GM18507 (cell line): ENCODE results near the gene PIP5KL1.

ENCODE experiments used
- DNase-seq: peaks from one replicate; pipeline ENCODE4 v3.0.0; 2011; ENCODE audit warnings: low read depth; ENCODE audit not compliant: insufficient read length; ENCODE audit errors: extremely low spot score
- FAIRE-seq: peaks from 2 replicates; lab custom pipeline; 2011; peaks lifted over from hg19 to GRCh38; lab: Jason Lieb, UNC

PIP5KL1 gene

DNA sequence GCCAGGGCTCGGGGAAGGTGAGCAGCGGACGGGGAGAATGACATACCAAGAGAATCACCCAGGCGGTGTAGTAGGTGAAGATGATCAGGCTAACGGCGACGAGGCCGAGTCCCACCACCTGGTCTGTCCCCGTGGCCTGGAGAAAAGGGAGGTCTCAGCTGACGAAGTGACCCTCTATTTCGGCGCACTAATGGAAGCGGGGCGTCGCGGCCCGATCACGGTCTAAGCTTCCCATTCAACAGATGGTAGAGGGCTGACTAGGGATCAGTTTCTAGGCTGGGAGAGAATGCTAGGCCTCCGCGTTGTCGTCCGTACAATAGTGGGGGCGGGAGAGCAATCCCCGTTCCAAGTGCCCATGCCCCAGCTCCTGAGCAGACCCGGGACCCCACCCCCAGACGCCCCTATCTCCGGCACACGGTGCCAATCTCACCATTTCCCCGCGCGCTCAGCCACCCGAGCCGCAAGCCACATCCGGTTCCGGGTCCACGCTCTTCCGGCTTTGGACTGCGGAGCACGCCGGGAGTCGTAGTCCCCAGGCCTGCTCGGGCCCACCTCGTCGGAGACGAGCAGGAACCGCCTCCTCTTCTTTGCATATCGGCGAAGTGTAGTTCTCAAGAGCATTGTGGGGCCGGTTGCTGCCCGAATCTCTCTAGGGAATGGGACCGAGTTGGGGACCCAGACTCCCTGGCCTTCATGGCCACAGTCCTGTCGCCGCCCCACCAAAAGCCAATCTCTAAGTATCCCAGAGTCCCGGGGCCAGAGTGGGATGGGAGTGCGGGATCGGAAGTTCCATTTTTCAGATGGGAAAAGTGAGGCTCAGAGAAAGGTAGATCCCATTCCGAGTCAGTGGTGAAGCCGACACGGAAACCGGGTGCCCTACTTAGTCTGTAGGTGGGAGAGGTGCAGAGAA, 7.1 kb upstream of the PIP5KL1 start, which contains the start of gene DPM2:
Gene DPM2, minus strand, starts transcription at position 467 of the 910 bp plus-strand sequence. Its CDS starts 34 bp downstream, at position 433.
- DNase-seq (peak; percentile 89), FAIRE-seq (peak; percentile 95)

DNA sequence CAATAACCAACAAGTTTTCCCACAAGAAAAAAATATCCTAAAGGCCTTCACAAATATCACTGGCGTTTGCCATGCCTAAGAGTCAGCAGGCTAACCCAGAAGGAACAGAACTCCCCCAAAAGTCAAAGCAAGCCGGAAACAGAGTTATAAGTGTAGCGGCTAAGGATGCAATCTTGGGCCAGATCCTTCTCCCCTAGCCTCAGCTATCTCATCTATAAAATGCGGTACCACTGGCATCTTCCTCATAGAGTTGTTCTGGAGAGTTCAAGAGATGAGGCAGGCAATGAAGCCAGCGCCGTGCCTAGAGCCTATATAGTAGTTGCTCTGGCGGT, 6.4 kb upstream of the PIP5KL1 start:
- FAIRE-seq (no peak), DNase-seq (no peak)

DNA sequence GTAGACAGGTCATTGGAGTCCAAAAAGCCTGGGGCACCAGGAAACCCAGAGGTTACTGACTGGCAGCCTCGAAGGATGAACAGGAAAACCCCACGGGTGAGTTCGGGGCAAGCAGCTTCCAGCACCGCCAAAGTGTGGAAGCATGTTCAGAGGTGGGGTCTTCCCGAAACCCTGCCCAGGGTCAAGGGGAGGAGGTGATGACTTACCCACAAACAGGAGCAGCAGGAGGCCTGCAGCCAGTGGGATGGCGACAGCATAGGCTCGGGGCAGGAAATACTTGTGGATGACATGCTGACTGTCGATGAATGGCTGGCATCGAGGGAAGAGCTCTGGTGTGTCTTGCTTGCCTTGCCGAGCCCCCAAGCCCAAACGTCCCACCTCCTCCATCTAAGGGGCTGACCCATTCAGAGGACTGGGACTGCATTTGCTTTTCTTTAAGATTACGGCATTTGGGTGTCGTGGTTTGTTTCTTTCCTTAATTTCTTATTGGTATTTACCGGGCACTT, 5.8 kb upstream of the PIP5KL1 start:
- DNase-seq (no peak), FAIRE-seq (no peak)

DNA sequence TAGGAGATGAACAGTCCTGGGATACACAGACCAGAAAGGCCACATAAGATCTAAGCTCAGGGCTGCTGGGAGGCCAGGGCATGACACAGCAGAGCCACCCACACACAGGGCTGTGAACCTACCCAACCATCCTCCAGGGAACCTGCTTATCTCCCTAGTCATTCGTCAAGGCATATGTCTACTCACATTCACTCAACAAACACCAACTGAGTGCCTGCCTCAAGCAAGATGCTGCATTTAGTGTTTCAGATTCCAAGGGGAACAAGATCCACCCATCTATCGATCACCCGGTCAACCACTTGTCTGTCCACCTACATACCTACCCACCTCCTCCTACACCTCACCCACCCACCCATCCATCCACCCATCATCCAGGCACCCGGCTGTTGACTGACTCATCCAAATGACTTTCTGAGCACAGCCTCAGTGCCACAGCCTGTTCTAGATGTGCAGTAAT, 5.2 kb upstream of the PIP5KL1 start:
- DNase-seq (no peak), FAIRE-seq (no peak)

DNA sequence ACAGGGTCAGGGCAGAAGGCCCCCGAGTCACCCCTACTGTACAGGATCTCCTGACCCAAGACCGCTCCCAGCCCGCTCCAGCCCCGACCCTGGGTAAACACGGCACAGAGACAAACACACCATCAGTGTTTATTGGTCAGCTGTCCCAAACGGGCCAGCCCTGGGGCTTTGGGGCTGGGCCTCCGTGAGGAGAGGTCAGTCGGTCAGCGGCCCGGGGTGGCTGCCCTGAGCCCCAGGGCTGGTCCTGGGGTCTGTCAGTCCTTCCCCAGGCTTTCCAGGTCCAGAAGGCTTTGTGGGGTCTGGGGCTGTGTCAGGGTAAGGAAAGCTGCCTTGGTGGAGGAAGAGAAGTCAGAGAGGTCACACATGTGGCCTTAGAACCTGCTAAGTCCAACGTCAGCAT, 4.4 kb upstream of the PIP5KL1 start:
- FAIRE-seq (no peak), DNase-seq (no peak)

DNA sequence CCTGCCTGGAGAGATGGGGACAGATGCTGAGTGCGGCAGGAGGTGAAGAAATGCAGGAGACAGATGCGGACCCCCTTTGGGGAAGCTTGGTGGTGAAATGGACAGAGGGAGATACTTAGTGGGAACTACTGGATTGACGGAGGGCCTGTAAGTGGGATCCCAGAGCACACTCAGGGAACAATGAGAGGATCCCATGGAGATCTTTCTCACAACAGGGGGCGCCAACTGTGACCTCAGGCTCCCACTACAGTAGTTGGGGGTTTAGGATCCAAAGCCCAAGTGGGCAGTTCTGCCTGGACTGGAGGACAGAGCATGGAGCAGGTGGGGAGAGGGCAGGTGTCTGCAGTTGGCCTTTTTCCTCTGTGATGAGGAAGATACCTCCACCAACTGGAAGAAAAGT, 3.7 kb upstream of the PIP5KL1 start:
- DNase-seq (no peak), FAIRE-seq (no peak)

DNA sequence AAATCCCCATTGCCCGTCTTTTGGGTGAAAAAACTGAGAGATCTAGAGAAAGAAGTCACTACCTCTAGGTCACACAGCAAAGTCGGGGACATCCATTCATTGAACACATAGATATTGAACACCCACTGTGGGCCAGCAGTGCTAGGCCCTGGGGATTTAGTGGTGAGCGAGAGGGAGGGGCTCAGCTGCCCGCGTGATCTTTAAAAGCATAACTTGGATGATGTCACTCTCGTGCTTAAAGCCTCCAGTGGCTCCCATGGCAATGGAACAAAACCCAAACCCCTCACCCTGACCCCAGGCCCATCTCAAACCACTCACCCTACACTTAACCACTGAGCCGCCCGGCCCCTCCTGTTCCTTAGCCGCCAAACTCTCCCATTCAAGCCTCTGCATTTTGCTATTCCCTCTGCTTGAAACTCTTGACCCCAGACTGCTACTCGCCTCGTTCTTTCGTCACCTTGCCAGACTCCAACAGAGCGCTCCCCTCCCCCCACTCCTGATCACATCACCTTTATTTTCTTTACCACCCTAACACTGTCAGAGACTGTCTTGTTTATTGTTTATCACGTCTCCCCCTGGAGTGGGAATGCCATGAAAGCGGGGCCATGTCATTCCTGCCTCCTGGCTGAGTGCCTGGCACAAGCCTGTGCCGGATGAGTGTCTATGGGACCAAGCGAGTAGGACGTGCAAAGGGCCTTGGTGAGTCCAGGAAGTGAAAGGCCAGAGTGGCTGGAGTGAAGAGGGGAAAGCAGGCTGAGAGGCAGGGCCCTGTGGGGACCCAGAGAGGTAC, 710 bp upstream of the PIP5KL1 start:
- FAIRE-seq: no peak
- no peak for DNase-seq

DNA sequence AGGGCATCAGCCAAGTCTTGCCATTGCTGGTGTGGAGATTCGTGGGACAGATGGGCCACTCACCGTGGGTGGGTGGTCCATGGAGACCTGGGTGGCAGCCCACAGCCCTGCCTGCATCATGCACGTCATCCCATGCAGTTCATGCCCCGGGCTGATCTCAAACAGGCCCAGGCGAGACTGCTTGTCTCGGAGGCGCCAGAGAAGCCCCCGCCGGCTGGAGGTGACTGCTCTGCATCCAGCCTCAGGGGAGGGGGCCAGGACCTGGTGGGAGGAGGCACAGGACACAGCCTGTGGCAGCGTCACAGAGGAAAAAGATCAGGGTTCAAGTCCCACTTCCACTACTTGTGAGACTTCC, 975 bp downstream of the PIP5KL1 start:
- FAIRE-seq: no peak
- DNase-seq: no peak

DNA sequence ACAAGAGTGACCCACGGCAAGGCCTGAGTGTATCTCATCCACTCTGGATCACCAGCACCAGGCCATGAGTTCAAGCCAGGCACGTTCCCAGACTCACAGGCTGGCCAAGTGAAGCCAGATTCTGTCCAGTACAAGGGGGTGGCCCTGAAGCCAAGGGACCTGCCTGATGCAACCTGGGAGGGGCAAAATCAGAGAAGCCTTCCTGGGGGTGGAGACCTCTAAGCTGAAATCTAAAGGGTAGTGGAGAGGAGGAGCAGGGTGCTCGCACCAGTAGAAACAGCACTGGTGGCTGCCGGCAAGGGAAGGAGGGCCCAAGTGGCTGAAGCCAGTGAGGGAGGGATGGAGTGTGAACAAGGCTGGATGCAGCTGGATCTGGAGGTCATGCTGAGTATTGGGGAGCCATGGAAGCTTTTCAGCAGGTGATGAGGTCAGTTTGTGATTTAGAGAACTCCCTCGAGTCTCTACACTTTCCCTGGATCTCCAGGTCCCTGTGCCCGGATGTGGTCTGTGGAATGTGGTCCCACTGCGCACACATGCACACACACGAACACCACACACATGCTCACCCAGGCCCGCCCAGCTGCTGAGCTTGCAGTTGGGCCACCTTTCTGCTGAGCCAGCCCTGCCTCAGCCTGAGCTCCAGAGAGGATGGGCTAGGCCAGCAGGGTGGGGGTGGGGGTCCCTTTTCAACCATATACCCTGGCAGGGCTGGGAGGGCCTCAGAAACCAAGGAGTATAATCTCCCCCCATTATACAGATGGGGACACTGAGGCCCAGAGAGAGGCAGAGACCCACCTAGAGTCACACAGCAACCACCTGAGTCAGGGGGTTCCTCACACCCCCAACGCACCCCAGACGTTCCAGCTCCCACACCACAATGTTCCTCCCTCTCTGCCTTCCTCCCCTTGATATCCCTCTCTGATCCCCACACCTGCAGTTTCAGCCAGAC, 1.6 kb downstream of the PIP5KL1 start:
- DNase-seq (no peak), FAIRE-seq (no peak)

DNA sequence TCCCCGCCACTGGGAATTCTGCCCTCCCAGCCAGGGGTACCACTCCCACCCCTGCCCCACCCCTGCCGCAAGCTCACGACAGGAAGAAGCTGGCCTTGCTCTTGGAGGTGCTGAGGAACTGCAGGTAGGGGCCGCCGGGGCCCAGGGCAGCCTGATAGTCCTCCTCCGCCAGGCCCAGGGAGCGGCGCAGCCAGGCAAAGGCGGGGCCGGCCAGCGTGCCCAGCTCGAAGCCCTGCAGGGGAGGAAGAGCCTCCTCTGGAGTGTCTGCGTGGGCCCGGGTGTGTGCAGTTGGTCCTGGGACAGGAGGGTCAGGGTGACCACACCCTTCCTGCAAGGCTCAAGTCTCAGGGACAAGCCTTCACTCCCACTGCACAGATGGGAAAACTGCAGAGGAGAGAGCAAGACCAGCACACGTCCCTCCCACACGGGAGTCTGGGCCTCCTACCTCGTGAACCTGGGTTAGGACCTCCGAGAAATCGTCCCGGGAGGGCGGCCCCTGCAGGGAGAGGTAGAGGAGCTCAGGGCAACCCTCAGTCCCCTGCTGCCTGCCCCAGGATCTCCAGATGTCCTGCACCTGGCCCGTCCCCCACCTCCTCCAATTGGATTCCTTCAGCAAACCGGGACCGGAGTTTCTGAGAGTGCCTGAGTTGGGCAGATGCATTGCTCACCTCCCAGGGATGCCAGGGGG, 2.4 kb downstream of the PIP5KL1 start:
- no peak for DNase-seq
- FAIRE-seq: no peak

DNA sequence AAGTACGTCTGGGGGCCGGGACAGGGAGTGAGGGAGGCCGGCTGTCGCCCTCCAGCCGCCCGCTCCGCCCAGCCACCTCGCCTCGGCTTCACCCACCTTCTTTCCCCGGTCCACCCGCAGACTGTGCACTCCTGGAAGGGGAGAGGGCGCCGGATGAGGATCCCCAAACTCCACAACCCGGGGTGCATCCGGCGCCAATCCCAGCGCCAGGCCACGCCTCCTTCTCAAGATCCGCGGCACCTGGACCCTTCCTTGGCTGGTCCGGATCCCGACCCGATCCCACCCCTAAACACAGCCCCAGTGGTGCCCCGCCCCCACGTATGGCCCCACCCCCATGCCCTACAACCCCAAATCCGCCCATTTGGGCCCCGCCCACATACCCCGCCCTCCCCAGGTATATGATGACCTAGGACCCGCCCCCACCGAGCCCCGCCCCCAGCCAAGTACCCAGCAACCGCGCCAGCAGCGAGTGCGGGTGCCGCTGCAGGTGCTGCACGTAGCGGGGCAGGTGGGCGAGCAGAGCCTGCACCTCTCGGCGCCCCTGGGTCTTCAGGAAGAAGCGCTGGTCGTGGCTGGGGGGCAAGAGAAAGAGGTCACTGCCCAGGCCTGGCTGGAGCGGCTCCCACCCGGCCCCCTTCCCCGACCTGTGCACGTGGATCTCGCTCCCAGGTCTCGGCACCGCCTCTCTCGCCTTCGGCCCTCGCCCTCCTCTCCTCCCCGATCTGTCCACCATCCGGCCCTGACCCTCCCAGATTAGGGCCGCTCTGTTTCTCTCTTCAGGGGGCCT, 3.2 kb downstream of the PIP5KL1 start:
- no peak for FAIRE-seq
- DNase-seq: no peak

DNA sequence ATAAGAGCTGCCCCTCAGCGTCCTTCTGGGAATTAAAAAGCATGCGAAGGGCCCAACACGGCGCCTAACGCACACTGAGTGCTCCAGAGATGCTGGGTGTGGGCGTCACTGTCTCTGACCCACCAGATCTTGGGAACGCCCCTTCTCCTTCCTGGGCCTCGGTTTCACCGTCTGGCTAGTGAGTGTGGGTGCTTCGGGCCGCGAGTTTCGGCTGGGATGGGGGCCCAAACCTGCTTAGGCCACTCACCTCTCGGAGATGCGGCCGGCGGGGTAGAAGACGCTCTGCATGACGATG, 3.7 kb downstream of the PIP5KL1 start:
- FAIRE-seq (no peak), DNase-seq (no peak)

DNA sequence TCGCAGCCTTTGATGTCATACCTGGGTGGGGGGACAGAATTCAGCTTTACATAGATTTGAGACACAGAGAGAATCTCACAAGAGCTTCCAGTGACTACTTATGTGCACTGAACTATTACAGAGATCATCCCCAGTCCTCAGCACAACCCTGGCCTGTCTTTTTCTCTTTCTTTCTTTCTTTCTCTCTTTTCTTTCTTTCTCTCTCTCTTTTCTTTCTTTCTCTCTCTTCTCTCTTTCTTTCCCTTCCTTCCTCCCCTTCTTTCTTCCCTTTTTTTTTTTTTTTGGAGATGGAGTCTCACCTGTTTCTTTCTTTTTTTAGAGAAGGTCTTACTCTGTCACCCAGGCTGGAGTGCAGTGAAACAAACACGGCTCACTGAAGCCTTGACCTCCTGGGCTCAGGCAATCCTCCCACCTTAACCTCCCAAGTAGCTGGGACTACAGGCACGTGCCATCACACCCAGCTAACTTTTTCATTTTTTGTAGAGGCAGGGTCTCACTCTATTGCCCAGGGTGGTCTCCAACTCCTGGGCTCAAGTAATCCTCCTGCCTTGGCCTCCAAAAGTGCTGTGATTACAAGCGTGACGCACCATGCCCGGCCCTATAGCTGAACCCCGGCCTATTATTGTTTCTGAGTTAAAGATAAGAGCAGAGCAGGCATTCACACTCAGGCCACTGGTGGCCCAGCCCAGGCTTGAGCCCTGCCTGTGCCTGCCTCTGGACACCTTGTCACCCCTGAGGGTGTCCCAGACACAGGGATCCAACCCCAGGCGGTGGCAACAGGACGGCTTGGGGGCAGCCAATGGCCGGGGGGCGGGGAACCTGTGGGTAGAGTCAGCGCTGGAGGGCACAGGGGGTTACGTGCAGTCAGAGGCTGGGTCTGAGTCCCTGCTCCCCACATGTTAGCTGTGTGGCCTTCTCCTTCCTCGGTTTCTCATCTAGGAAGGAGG, 4.3 kb downstream of the PIP5KL1 start:
- DNase-seq: no peak
- no peak for FAIRE-seq

DNA sequence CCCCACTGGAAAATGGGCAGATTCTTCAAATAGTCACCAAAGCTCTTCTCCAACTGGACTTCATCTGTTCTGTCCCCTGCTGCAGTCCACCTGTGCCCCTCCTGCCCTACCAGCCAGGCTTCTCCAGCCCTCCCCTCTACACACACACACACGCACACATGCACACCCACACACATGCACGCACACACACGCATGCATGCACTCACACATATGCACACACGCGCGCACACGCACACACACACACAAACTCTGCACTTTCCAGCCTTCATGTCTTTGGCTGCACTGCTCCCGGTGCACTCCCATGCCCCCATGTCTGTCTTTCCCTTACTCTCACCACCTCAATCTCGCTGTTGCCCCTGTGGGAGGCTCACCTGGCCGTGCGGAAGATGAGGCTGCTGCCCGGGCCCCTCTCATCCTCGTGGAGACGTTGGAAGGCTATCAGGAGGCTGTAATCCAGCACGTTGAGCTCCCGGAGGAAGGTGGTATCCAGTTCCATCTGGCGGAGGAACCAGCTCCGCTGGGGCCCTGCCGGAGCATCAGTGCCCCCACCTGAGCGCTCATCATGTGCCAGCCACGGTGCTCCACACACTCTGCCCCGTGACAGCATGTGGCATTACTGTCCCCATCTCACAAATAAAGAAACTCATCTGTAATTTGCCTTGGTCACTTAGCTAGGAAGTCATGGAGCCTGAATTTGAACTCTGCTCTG, 5.7 kb downstream of the PIP5KL1 start:
- FAIRE-seq (no peak), DNase-seq (no peak)

DNA sequence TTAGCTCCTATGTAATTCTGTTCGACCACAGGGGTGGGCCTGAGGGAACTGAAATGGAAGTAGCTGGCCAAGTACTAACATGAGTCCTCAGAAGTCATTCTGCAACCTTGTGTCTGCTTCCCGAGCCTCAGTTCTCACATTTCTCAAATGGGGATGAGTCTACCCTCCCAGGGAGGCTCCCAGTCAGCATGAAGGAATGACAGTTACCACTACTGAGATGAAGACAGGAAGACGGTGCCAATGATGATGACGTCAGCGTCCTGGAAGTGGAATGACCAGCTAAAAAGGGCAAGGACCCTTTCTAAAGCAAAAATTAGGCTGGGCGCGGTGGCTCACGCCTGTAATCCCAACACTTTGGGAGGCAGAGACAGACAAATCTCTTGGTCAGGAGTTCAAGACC, 6.8 kb downstream of the PIP5KL1 start:
- no peak for FAIRE-seq
- DNase-seq: no peak

DNA sequence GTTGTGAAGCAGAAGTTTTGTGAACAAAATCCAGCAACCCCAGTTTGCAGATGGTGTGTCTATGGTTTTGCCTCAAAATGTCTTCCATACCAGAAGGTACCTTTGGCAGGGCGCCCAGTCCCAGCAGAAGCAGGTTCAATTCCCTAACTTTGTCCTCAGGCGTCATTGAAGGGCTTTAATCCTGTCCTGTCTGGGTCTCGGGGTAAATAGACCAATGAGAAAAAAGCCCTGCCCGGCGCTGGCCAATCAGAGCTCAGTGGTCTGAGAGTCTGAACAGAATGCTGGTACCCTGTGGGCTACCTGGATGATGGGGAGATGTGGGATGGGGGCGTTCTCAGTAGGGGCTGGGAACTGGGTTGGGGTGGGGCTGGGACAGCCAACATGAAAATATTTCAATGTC, 7.5 kb downstream of the PIP5KL1 start:
- FAIRE-seq (no peak), DNase-seq (no peak)
